ENCODE data around the gene TBL1XR1. TPM values are rescaled to one million over a fixed set of nuclear protein-coding genes. Genes with fewer than 3 reads are reported as not detected.

The TBL1XR1 gene
- total and polyA plus RNA-seq, 2 of the 4 experiments (the other 2 are of a cell fraction) = 25.2 to 170 TPM

- Histone ChIP-seq H3K4me3 (ENCODE audit: insufficient read depth, low read depth, low read length) (no peak overlapping the region), H2BK15ac (ENCODE audit: low read depth, low read length) (no peak overlapping the region), H2AFZ (replicated peaks; ENCODE audit: low read length, poor library complexity) (no peak overlapping the region), H2AK9ac (replicated peaks; ENCODE audit: low read depth, low read length, poor library complexity) (no peak overlapping the region), H3K79me1 (ENCODE audit: low read depth in 1 of 2, low read length in 2 of 2) (no peaks in the 10 kb centered on the region), H3K4me1 (ENCODE audit: control insufficient read depth, insufficient read depth, low read length) (no peaks in the 10 kb centered on the region), H2BK20ac (ENCODE audit: low read depth, low read length) (no peak overlapping the region), H3K36me3 (ENCODE audit: control insufficient read depth, insufficient read depth, low read length) (no peaks in the 10 kb centered on the region), H3K18ac (ENCODE audit: low read depth, low read length) (no peak overlapping the region), H3K27me3 (ENCODE audit: control insufficient read depth, insufficient read depth, low read length) (no peaks in the 10 kb centered on the region), H4K91ac (ENCODE audit: insufficient read depth, low read depth, low read length) (no peak overlapping the region), H3K9me3 (ENCODE audit: control insufficient read depth, insufficient read depth, low read length) (peaks cover 3% of the 10 kb centered on the region; the same call in 1 of the 2 replicates), H4K20me1 (ENCODE audit: insufficient read depth, low read length) (no peaks in the 10 kb centered on the region), H3K23ac (ENCODE audit: low read depth, low read length) (no peak overlapping the region), H3K4ac (ENCODE audit: low read depth, low read length) (no peak overlapping the region), H3K9ac (ENCODE audit: low read depth, low read length) (no peak overlapping the region), H3K9me1 (ENCODE audit: insufficient read depth, low read length) (no peaks in the 10 kb centered on the region), H3K27ac (ENCODE audit: insufficient read depth, low read length) (no peak overlapping the region), H4K8ac (ENCODE audit: low read depth in 2 of 2, low read length in 2 of 2) (no peak overlapping the region), H4K5ac (ENCODE audit: low read depth, low read length) (no peak overlapping the region), H2BK5ac (ENCODE audit: low read depth, low read length, poor library complexity, severe bottlenecking) (no peak overlapping the region), H3K14ac (replicated peaks; ENCODE audit: low read depth, low read length) (no peak overlapping the region), H2BK120ac (ENCODE audit: low read depth, low read length) (no peak overlapping the region), H2AK5ac (ENCODE audit: low read depth, low read length) (no peak overlapping the region), H3K4me2 (ENCODE audit: low read depth, low read length) (no peak overlapping the region), H3K56ac (ENCODE audit: extremely low read depth, insufficient read depth, low read length) (no peak overlapping the region)
- intact Hi-C loops (cut with micrococcal nuclease) (no loop called here), dilution Hi-C loops (cut with HindIII; ENCODE audit: low sequenced_read_pairs, unreplicated experiment) (no loop called here), in situ Hi-C loops (cut with MboI; ENCODE audit: low sequenced_read_pairs) (no loop called here)
- no peak for TF ChIP-seq USF2 (IDR thresholded peaks at IDR 0.05; ENCODE audit: low read depth, low read length)
- TF ChIP-seq POLR2A (IDR thresholded peaks at IDR 0.05; ENCODE audit: low read depth, low read length) = no peak
- no peak for TF ChIP-seq ELK1 (IDR thresholded peaks at IDR 0.05; ENCODE audit: borderline replicate concordance, low read depth, low read length)
- TF ChIP-seq FOS (IDR thresholded peaks at IDR 0.05; ENCODE audit: low read depth, low read length) = no peak
- TF ChIP-seq SMC3 (IDR thresholded peaks at IDR 0.05; ENCODE audit: low read depth, low read length) = no peak
- no peak for TF ChIP-seq NFE2L2 (IDR thresholded peaks at IDR 0.05; ENCODE audit: low read depth, low read length)
- no peak for TF ChIP-seq CEBPB (IDR thresholded peaks at IDR 0.05; ENCODE audit: low read depth, low read length)
- TF ChIP-seq MAFK (IDR thresholded peaks at IDR 0.05; ENCODE audit: low read depth, low read length) = no peak
- no peak for TF ChIP-seq RAD21 (IDR thresholded peaks at IDR 0.05; ENCODE audit: low read length)
- TF ChIP-seq MXI1 (IDR thresholded peaks at IDR 0.05; ENCODE audit: borderline replicate concordance, low read depth, low read length) = no peak
- TF ChIP-seq BHLHE40 (IDR thresholded peaks at IDR 0.05; ENCODE audit: low read depth, low read length) = no peak
- no peak for TF ChIP-seq MAZ (IDR thresholded peaks at IDR 0.05; ENCODE audit: borderline replicate concordance, low read depth, low read length)
- no peak for TF ChIP-seq RFX5 (IDR thresholded peaks at IDR 0.05; ENCODE audit: low read depth, low read length)
- no peak for TF ChIP-seq RCOR1 (IDR thresholded peaks at IDR 0.05; ENCODE audit: insufficient replicate concordance, low read length)
- no peak for TF ChIP-seq CTCF (conservative IDR thresholded peaks at IDR 0.05; ENCODE audit: low read depth, low read length)
- no peak for TF ChIP-seq CHD1 (IDR thresholded peaks at IDR 0.05; ENCODE audit: low read depth, low read length)
- DNase-seq = no peak
- ATAC-seq (ENCODE audit: low read depth) = no peak
- BruUV-seq (replicated peaks) = no TSS peak
- ChIA-PET POLR2A (ENCODE audit: unreplicated experiment) (no interaction called here), CTCF (no interaction called here)
- no CpG with 5 or more reads among the region's 2 CpGs for WGBS, 2 experiments (ENCODE audit: extremely low coverage in 2 of 2, insufficient read length in 1 of 2)
These were observed 201.3 kb downstream of the TBL1XR1 start for GRCh38 chr3:176995946-176996345.

Measured in IMR-90 (cell line).